Caco-2 (cell line): Measurements from ENCODE around the gene CALD1. TPM values are rescaled to one million over a fixed set of nuclear protein-coding genes. Genes with fewer than 3 reads are reported as not detected.
A peak's percentile ranks its signal among the peaks of the same experiment; 100 is the strongest.

Experiments used
- BruUV-seq: library from RNA; stranded (reverse); fragments of 400-500 nt; replicated peaks from 2 replicates; lab custom pipeline; 2021; lab: Mats Ljungman, UMichigan
- CTCF ChIA-PET: fragments of 300-600 bp; sonication (Branson Sonifier 250); formaldehyde crosslinking; loops from one replicate; lab custom pipeline; 2022; ENCODE audit warnings: antibody characterized with exemption; lab: Charles Lee
- POLR2A ChIA-PET: fragments of 300-600 bp; sonication (Branson Sonifier 250); formaldehyde crosslinking; loops from one replicate; lab custom pipeline; 2022; ENCODE audit warnings: antibody characterized with exemption; lab: Charles Lee
- DNase-seq, 2 experiments: peaks; one replicate each; pipeline versions ENCODE4 v3.0.0 to v3.0.0-alpha.2; 2020 to 2022
- H3K27me3 ChIP-seq: replicated peaks from 2 replicates; pipeline ENCODE4 v1.6.0; 2011; ENCODE audit warnings: low read length; ENCODE audit not compliant: control insufficient read depth, insufficient read depth
- H3K36me3 ChIP-seq: 2 replicates; pipeline ENCODE4 v1.5.1; 2011; ENCODE audit warnings: low read length; ENCODE audit not compliant: control insufficient read depth, insufficient read depth
- H3K4me1 ChIP-seq: fragments of 250-450 bp; sonication (Bioruptor Pico); 2 replicates; pipeline ENCODE4 v1.5.1; 2020; ENCODE audit warnings: mild to moderate bottlenecking
- H3K4me3 ChIP-seq: 2 replicates; pipeline ENCODE4 v1.5.1; 2011; ENCODE audit warnings: low read depth, mild to moderate bottlenecking, control low read depth, low read length
- H3K9me3 ChIP-seq: fragments of 250-450 bp; sonication (Bioruptor Pico); 2 replicates; pipeline ENCODE4 v1.5.1; 2020; ENCODE audit warnings: mild to moderate bottlenecking, moderate library complexity
- H3K27ac Mint-ChIP-seq: one replicate; pipeline ENCODE4 v1.8.0; 2022; ENCODE audit warnings: mixed read lengths; ENCODE audit not compliant: unreplicated experiment
- H3K27me3 Mint-ChIP-seq: one replicate; pipeline ENCODE4 v1.8.0; 2022; ENCODE audit warnings: mixed read lengths; ENCODE audit not compliant: insufficient read depth, unreplicated experiment
- H3K36me3 Mint-ChIP-seq: one replicate; pipeline ENCODE4 v1.8.0; 2022; ENCODE audit warnings: mild to moderate bottlenecking, mixed read lengths; ENCODE audit not compliant: insufficient read depth, unreplicated experiment
- H3K4me1 Mint-ChIP-seq: one replicate; pipeline ENCODE4 v1.8.0; 2022; ENCODE audit warnings: low read depth, mixed read lengths; ENCODE audit not compliant: unreplicated experiment
- H3K4me3 Mint-ChIP-seq: one replicate; pipeline ENCODE4 v1.8.0; 2022; ENCODE audit warnings: mild to moderate bottlenecking, moderate library complexity, mixed read lengths; ENCODE audit not compliant: unreplicated experiment
- H3K9me3 Mint-ChIP-seq: one replicate; pipeline ENCODE4 v1.8.0; 2022; ENCODE audit warnings: mixed read lengths; ENCODE audit not compliant: unreplicated experiment
- intact Hi-C: fragments of 100-400 bp; cut with micrococcal nuclease; formaldehyde crosslinking; loops from one replicate; pipeline ENCODE4 v1.10.0; 2022; ENCODE audit not compliant: unreplicated experiment
- total RNA-seq: library from RNA; stranded (reverse); gene quantifications from 2 replicates; pipeline ENCODE4 v1.2.3, GENCODE V29; 2022
- TF ChIP-seq, protein P1 (sequence below), 2 experiments: fragments of 200-600 bp in 1 of 2; IDR thresholded peaks; 1 replicate in 1 of 2; 2 replicates in 1 of 2; pipeline versions ENCODE4 v1.5.1 to v1.8.0; 2011 to 2022; ENCODE audit warnings: antibody characterized with exemption in 1 of 2, control low read depth in 1 of 2, inconsistent platforms in 1 of 2, low read depth in 1 of 2, low read length in 1 of 2, mild to moderate bottlenecking in 1 of 2, moderate library complexity in 1 of 2; ENCODE audit not compliant: insufficient read depth in 1 of 2, severe bottlenecking in 1 of 2, unreplicated experiment in 1 of 2

The CALD1 gene
- total RNA-seq, 1 experiment from 2014 or later, result 155 TPM

DNA sequence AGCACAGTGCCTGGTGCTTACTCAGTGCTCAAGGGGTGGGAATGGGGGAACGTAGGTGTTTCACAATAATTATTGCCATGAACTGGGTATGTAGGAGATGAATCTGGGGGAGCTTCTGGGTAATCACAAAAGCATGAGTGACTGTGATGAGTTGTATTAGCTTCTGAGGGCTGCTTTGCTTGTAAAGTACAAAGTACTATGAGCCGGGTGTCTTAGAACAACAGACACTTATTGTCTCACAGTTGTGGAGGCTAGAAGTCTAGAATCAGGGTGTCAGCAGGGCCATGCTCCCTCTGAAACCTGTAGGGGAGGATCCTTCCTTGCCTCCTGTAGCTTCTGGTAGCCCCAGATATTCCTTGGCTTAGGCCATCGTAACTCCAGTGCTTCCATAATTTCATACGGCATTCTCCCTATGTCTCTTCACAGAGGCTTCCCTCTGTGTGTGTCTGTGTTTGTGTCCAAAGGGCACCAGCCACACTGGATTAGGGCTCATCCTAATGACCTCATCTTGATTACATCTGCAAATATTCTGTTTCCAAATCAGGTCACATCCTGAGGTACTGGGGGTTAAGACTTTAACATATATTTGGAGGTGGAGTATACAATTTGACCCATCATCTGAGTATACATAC lies 122.1 kb downstream of the CALD1 start:
- Histone ChIP-seq H3K36me3 (no peaks in the 10 kb centered on the region), H3K4me3 (peak overlapping the region; percentile 24), H3K9me3 (no peaks in the 10 kb centered on the region; the same call in 1 of the 2 replicates), H3K27me3 (no peaks in the 10 kb centered on the region), H3K4me1 (peaks cover 57% of the 10 kb centered on the region)
- POLR2A ChIA-PET, result interaction anchor here (0.6 kb wide), 1 partner anchor 12 kb away, joined by 3 read pairs; no protein-coding TSS in a partner anchor
- Mint-ChIP-seq H3K4me1 (peaks cover 52% of the 10 kb centered on the region), H3K4me3 (peak overlapping the region; percentile 56), H3K27me3 (no peaks in the 10 kb centered on the region), H3K27ac (peak overlapping the region; percentile 87), H3K9me3 (peaks cover 7% of the 10 kb centered on the region), H3K36me3 (peaks cover 66% of the 10 kb centered on the region)
- intact Hi-C loops, result loop anchor here (1.0 to 2.0 kb wide), 3 partner anchors 10 to 39 kb away; no protein-coding TSS in a partner anchor
- DNase-seq, result peak; percentile 57 to 60
- CTCF ChIA-PET, result no interaction called here
- TF ChIP-seq, protein P1, sequence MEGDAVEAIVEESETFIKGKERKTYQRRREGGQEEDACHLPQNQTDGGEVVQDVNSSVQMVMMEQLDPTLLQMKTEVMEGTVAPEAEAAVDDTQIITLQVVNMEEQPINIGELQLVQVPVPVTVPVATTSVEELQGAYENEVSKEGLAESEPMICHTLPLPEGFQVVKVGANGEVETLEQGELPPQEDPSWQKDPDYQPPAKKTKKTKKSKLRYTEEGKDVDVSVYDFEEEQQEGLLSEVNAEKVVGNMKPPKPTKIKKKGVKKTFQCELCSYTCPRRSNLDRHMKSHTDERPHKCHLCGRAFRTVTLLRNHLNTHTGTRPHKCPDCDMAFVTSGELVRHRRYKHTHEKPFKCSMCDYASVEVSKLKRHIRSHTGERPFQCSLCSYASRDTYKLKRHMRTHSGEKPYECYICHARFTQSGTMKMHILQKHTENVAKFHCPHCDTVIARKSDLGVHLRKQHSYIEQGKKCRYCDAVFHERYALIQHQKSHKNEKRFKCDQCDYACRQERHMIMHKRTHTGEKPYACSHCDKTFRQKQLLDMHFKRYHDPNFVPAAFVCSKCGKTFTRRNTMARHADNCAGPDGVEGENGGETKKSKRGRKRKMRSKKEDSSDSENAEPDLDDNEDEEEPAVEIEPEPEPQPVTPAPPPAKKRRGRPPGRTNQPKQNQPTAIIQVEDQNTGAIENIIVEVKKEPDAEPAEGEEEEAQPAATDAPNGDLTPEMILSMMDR (IDR thresholded peaks at IDR 0.05; ENCODE audit: insufficient read depth in 1 of 2, low read depth in 1 of 2, low read length in 1 of 2, severe bottlenecking in 1 of 2, unreplicated experiment in 1 of 2), result no peak
- TSS peak; percentile 92 for BruUV-seq

DNA sequence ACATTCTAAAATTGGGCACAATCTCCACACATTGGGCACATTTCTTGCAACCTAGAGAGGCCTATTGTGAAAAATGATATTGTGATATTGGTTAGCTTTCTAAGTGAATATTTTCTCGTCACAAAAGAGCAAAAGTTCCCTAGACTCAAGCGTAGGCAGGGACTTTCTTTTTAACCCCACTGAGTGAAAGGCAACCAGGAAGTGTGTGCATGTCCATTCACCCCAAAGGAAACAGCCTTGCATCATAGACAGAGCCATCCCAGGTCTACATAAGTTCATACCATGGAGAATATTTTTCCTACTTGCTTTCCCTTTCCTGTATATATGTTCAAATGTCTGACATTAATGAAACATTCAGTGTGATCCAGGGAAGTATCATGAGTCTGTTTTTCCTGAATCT lies 122.6 kb downstream of the CALD1 start:
- H3K36me3 ChIP-seq, result no peaks in the 10 kb centered on the region
- no peak overlapping the region for H3K4me3 ChIP-seq
- CTCF ChIA-PET, result no interaction called here

DNA sequence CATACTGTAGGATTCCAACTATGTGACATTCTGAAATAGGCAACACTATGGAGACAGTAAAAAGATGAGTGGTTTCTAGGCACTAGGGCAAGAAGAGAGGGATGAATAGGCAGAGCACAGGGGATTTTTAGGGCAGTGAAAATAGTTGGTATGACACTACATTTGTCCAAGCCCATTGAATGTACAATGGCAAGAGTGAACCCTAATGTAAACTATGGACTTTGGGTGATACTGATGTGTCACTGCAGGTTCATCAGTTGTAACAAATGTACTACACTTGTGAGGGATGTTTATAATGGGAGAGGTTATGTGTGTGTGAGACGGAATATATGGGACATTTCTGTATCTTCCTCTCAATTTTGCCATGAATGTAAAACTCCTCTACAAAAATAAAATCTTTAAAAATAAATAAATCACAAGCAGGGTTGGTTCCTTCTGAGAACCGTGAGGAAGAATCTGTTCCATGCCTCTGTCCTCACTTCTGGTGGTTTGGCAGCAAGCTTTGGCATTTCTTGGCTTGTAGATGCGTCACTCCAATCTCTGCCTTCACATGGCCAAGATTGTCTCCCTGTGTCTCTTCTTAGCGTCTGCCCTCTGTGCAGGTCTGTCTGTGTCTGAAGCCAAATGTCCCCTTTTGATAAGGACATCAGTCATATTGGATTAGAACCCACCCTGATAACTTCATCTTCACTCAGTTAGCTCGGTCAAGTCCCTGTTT lies 123.8 kb downstream of the CALD1 start:
- Mint-ChIP-seq H3K27me3 (no peaks in the 10 kb centered on the region), H3K36me3 (peaks cover 50% of the 10 kb centered on the region), H3K27ac (peak overlapping the region; percentile 87), H3K4me1 (peaks cover 58% of the 10 kb centered on the region), H3K9me3 (no peaks in the 10 kb centered on the region), H3K4me3 (no peak overlapping the region)
- intact Hi-C loops, result no loop called here
- Histone ChIP-seq H3K36me3 (no peaks in the 10 kb centered on the region), H3K27me3 (no peaks in the 10 kb centered on the region), H3K9me3 (no peaks in the 10 kb centered on the region), H3K4me3 (no peak overlapping the region), H3K4me1 (peaks cover 66% of the 10 kb centered on the region)
- ChIA-PET CTCF (no interaction called here), POLR2A (no interaction called here)
- no TSS peak for BruUV-seq
- TF ChIP-seq, protein P1 (IDR thresholded peaks at IDR 0.05; ENCODE audit: insufficient read depth in 1 of 2, low read depth in 1 of 2, low read length in 1 of 2, severe bottlenecking in 1 of 2, unreplicated experiment in 1 of 2), result no peak
- no peak for DNase-seq

More for the DNA sequence above, 122.6 kb downstream of the CALD1 start:
- Mint-ChIP-seq H3K36me3 (peaks cover 60% of the 10 kb centered on the region), H3K27me3 (no peaks in the 10 kb centered on the region), H3K4me3 (peak overlapping the region; percentile 56), H3K27ac (peak overlapping the region; percentile 87), H3K4me1 (peaks cover 55% of the 10 kb centered on the region), H3K9me3 (peaks cover 1% of the 10 kb centered on the region)
- Histone ChIP-seq H3K4me1 (peaks cover 57% of the 10 kb centered on the region), H3K9me3 (no peaks in the 10 kb centered on the region), H3K27me3 (no peaks in the 10 kb centered on the region)
- BruUV-seq, result no TSS peak
- intact Hi-C loops, result no loop called here
- POLR2A ChIA-PET, result no interaction called here
- no peak for DNase-seq
- TF ChIP-seq, protein P1 (IDR thresholded peaks at IDR 0.05; ENCODE audit: insufficient read depth in 1 of 2, low read depth in 1 of 2, low read length in 1 of 2, severe bottlenecking in 1 of 2, unreplicated experiment in 1 of 2), result no peak
